ENCODE data around the gene SLAMF6.

Gene SLAMF6

GRCh38 chr1:160467576-160467975 lies 55.5 kb downstream of the SLAMF6 start:
- no peak for DNase-seq (ENCODE audit: low spot score)

- DNase-seq (ENCODE audit: low spot score): no peak
These were observed 56.1 kb downstream of the SLAMF6 start for GRCh38 chr1:160466961-160467360.

GRCh38 chr1:160465123-160465522 lies 57.9 kb downstream of the SLAMF6 start:
- DNase-seq (ENCODE audit: low spot score): no peak

GRCh38 chr1:160460683-160461287 lies 62.3 kb downstream of the SLAMF6 start:
- DNase-seq (ENCODE audit: low spot score): no peak

GRCh38 chr1:160460214-160460642 lies 62.8 kb downstream of the SLAMF6 start:
- no peak for DNase-seq (ENCODE audit: low spot score)

- DNase-seq (ENCODE audit: low spot score): no peak
These were observed 63.4 kb downstream of the SLAMF6 start for GRCh38 chr1:160459687-160460086.

GRCh38 chr1:160459056-160459455 lies 64.0 kb downstream of the SLAMF6 start:
- DNase-seq (ENCODE audit: low spot score): no peak

GRCh38 chr1:160455153-160455517 lies 67.9 kb downstream of the SLAMF6 start:
- DNase-seq (ENCODE audit: low spot score): no peak

GRCh38 chr1:160454371-160455152 lies 68.5 kb downstream of the SLAMF6 start:
- DNase-seq (ENCODE audit: low spot score): no peak

GRCh38 chr1:160453443-160453842 lies 69.6 kb downstream of the SLAMF6 start:
- DNase-seq (ENCODE audit: low spot score): no peak

GRCh38 chr1:160451859-160452232 lies 71.2 kb downstream of the SLAMF6 start:
- DNase-seq (ENCODE audit: low spot score): no peak

GRCh38 chr1:160451119-160451858 lies 71.8 kb downstream of the SLAMF6 start:
- DNase-seq (ENCODE audit: low spot score): no peak

- no peak for DNase-seq (ENCODE audit: low spot score)
These were observed 73.6 kb downstream of the SLAMF6 start for GRCh38 chr1:160449494-160449893.

GRCh38 chr1:160446945-160447600 lies 76.0 kb downstream of the SLAMF6 start:
- no peak for DNase-seq (ENCODE audit: low spot score)

GRCh38 chr1:160439718-160440117 lies 83.3 kb downstream of the SLAMF6 start:
- no peak for DNase-seq (ENCODE audit: low spot score)

- DNase-seq (ENCODE audit: low spot score): no peak
These were observed 84.1 kb downstream of the SLAMF6 start for GRCh38 chr1:160438935-160439334.

GRCh38 chr1:160438317-160438918 lies 84.6 kb downstream of the SLAMF6 start:
- no peak for DNase-seq (ENCODE audit: low spot score)

- peak; percentile 52 for DNase-seq (ENCODE audit: low spot score)
These were observed 85.4 kb downstream of the SLAMF6 start for GRCh38 chr1:160437432-160438316.

GRCh38 chr1:160436966-160437365 lies 86.1 kb downstream of the SLAMF6 start:
- no peak for DNase-seq (ENCODE audit: low spot score)
